Activated naive CD4-positive, alpha-beta T cell treated with Interleukin-2 at 50 U/mL for 16 hours (primary cell): Measurements from ENCODE around the gene SYNE4.
"Not testable (repeated sequence)": the region's sequence is repeated elsewhere in the genome, so short reads cannot be mapped to it uniquely, and the experiment has no call there.

Experiments
- DNase-seq: peaks from one replicate; pipeline ENCODE4 v3.0.0-alpha.2; 2020

SYNE4 gene

GRCh38 chr19:36008336-36008978 is at the start of gene SYNE4:
SYNE4 (minus strand) TSS chr19:36008813; CDS start chr19:36008681, 132 bp downstream.
- no peak for DNase-seq

GRCh38 chr19:36054733-36055686 is 46.4 kb upstream of the SYNE4 start, which contains the start of gene WDR62:
WDR62 (plus strand) TSS chr19:36054897; CDS start chr19:36054972, 75 bp downstream.
- DNase-seq = peak; percentile 96

DNA sequence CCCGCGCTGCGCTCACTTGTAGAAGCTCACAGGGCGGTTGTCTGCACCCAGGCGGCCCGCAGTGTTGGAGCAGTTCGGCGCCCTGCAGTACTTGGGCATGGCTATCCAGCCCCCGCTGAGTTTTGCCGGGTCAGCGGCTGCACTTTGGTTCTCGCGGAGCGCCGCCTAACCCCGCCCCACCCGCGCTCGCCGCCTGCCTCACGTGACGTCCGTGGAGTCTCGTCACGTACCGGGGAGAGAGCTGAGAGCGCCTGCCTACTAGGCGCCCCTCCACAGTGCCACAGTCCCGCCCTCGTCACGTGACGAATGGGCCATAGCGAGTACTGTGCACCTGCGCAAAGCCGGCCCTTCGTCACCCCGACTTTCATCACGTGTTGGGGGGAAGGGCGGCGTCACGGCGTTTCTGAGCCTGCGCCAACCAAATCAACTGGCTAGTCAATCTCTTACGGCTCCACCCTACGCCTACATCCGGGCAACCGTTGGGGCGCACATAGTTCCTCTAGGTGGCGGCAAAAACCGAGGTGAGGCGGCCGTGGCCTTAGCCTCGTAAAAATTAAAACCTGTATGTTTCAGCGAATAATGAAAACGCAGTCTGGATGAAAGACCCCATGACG is 45.6 kb upstream of the SYNE4 start, which contains the start of gene THAP8:
TSS of gene THAP8 (minus strand) at position 167 of the 614 bp plus-strand sequence. CDS start at position 99, 68 bp downstream.
- DNase-seq = peak; percentile 100

DNA sequence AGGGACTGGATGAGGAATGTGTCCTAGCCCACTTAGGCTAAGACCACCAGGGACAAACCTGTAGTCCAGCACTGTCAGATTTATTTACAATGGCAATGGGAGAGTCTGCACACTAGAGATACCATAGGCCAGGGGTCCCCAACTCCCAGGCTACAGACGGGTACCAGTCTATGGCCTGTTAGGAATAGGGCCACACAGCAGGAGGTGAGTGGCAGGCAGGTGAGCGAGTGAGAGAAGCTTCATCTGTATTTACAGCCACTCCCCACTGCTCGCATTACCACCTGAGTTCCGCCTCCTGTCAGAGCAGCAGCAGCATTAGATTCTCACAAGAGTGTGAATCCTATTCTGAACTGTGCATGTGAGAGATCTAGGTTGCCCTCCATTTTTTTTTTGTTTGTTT is 43.0 kb upstream of the SYNE4 start:
- DNase-seq = no peak

DNA sequence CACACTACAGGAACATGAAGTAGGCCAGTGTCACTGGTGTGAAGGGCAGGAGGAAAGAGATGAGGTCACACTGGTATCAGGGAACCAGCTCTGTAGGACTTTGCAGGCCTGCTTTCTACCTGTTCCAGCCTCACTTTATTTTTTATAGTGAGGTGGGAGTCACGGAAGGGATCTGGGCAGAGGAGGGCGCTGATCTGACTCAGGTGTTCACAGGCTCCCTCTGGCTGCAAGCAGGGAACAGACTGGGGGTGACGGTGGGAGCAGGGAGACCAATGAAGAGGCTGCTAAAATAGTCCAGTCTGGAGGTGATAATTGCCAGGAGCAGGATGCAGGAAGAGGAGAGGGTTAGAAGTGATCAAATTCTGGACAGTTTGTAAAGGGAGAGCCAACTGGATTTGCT is 42.6 kb upstream of the SYNE4 start:
- DNase-seq = no peak

DNA sequence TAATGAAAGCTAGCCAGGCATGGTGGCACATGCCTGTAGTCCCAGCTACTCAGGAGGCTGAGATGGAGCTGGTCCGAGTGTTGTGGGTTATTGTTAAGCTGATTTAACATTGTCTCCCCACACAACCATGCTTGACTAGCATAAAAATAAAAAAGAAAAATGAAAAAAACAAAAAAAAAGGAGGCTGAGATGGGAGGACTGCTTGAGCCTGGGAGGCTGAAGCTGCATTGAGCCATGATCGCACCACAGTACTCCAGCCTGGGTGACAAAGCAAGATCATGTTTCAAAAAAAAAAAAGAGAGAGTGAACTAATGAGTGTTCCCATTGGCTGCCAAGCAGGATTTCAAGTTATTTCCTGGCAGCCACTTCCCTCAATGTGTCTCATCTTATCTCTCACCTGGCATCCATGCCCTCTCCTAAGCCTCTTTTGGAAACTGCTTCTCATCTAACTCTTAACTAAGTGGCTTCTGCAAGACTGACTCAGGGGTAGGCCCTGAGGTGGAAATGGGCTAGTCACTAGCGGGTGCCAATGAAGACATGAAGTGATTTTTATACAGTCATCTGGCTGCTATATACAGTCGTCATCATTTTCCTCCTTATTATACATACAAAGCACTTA is 40.6 kb upstream of the SYNE4 start:
- DNase-seq = no peak

GRCh38 chr19:36047835-36048234 is 39.2 kb upstream of the SYNE4 start:
- no peak for DNase-seq

GRCh38 chr19:36046443-36047050 is 37.9 kb upstream of the SYNE4 start:
- DNase-seq = no peak

- no peak for DNase-seq
These were observed 35.3 kb upstream of the SYNE4 start for GRCh38 chr19:36043952-36044351.

DNA sequence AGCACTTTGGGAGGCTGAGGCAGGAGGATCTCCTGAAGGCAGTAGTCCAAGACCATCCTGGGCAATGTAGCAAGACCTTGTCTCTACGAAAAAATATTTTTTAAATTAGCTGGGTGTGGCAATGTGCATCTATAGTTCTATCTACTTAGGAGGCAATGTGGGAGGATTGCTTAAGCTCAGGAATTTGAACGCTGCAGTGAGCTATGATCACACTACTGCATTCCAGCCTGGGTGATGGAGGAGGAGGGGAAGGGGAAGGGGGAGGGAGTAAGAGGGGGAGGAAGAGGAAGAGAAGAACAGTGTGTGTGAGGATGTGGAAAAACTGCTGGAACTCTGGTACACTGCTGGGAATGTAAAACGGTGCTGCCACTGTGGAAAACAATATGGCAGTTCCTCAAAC is 33.2 kb upstream of the SYNE4 start:
- DNase-seq = no peak

- not testable (repeated sequence) for DNase-seq
These were observed 32.5 kb upstream of the SYNE4 start for GRCh38 chr19:36041092-36041491.

GRCh38 chr19:36040495-36040894 is 31.9 kb upstream of the SYNE4 start:
- DNase-seq = no peak

DNA sequence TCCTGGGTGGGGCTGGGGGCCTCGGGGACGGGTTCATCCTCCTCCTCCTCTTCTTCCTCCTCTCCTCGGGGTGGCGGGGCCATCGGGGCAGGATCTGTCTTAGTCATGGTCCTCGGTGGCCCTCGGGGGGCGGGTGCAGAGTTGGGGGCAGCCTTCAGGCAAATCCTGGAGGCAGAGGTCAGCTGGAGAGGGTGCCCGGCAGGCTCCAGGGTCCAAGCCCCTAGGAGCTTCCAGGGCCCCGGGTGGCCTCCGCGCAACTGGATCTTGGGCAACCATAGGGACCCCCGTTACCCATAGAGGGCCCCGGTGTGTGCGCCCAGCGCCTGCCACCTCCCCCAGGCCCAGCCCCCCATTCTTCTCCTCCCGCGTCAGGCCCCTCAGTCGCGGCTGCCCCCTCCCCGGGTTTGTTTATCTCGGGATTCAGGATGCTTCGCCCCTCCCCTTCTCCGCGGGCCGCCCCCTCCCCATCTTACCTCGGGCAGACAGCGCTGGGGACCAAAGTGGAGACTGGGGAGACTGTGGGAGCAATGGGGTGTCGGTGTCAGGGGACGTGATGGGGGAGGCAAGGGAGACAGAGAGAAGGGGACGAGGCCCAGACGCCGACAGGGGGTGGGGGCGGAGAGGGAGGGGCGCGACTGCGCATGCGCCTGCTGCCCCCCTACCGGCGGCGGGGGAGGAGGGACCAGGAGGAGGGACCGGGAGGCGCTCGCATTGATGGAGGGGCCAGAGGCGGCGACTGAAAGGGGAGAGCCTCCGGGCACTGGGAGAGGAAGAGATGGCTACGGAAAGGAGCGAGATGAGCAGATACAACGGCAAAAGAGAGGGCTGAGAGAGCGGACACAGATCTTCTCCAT is 23.9 kb upstream of the SYNE4 start, which contains the start of gene CLIP3:
TSS of gene CLIP3 (minus strand) at position 623 of the 854 bp plus-strand sequence. CDS start at position 107, 516 bp downstream.
- DNase-seq = peak; percentile 35

DNA sequence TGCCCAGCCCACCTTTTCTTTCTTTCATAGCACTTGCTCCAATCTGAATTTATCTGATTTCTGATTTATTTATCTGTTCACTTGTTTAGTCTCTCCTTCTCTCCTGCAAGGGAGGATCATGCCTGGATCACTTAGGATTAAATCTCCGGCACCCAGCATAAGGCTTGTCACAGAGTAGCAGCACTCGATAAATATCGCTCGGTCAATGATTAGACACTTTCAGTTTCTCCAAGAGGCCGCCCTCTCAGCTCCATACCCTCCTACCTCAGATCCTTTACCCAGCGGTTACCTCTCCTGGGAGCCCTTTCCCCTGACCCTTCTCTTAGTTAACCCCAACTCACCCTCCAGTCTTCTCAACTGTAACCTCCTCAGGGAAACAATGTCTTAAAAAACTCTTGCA is 22.7 kb upstream of the SYNE4 start:
- DNase-seq = no peak

GRCh38 chr19:36030264-36031148 is 21.9 kb upstream of the SYNE4 start:
- no peak for DNase-seq

- DNase-seq = no peak
These were observed 19.9 kb upstream of the SYNE4 start for GRCh38 chr19:36028313-36029041.

DNA sequence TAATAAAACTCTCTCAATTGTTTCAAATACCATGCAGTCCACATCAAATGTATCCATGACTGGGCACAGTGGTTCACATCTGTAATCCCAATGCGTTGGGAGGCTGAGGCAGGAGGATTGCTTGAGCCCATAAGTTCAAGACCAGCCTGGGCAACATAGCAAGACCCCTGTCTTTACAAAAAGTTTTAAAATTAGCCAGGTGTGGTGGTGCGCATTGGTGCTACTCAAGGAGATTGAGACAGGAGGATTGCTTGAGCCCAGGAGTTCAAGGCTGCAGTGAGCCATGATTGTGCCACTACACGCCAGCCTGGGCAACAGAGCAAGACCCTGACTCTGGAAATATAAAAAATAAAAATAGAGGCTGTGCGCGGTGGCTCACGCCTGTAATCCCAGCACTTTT is 19.1 kb upstream of the SYNE4 start:
- no peak for DNase-seq

DNA sequence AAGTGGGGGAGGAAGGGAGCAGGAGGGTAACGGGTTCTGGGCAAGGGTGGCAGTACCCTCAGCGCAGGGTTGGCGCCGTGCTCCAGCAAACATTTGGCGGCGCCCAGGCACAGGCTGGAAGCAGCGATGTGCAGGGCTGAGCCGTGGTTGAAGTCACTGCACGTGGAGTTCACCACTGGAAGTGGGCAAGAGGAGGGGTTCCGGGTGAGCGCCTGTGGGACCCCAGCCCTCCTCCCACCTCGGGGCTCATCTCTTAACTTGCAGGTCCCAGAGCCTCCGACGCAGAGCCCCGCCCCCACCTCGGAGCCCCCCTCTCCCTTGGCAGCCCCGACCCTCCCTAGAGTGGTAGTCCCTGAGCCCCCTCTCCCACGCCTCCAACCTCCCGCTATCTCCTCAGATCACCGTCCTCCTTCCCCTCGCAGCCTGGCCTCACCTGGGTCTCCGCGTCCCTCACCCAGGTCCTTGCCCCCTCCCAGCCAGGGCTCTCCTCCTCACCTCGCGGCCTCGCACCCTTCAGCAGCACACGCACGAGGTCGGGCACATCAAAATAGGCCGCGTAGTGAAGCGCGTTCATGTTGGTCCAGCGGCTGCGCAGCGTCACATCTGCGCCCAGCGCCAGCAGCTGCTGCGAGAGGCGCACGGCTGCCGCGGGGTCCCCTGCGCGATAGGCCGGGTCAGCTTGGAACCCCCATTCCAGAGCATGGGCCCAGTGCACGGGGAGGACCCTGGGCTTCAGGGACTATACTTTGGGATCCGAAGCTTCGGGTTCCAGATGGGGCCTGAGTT is 17.7 kb upstream of the SYNE4 start:
- DNase-seq = no peak

- DNase-seq = no peak
These were observed 16.9 kb upstream of the SYNE4 start for GRCh38 chr19:36025541-36025940.
